ELR (cell line): Measurements from ENCODE around the gene MPP3.

Source experiments
- DNase-seq: peaks from one replicate; pipeline ENCODE4 v3.0.0-alpha.2; 2015; ENCODE audit warnings: low read depth

MPP3 gene

GRCh38 chr17:43832168-43832975 is 574 bp downstream of the MPP3 start:
- DNase-seq: peak; percentile 93

DNA sequence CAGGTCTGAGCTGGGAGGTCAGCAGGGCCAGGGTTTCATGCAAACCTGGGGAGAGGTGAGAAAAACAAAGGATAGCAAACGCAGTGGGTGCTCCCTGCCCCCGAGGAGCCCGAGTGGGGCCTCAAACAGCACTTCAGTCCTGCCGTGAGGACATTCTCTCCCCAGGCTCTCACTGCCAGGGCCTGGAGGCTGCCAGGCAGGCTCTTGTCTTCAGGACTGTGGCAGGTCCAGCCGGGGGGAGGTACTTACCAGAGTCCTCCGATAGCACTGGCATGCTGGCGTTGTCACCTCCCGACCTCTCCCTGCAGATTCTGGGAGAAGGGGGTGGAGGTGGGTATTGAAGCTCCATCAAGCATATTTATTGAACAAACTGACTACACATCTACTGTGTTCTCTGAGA is 1.3 kb downstream of the MPP3 start:
- no peak for DNase-seq

- no peak for DNase-seq
Observed at GRCh38 chr17:43830510-43831140, 2.3 kb downstream of the MPP3 start.

DNA sequence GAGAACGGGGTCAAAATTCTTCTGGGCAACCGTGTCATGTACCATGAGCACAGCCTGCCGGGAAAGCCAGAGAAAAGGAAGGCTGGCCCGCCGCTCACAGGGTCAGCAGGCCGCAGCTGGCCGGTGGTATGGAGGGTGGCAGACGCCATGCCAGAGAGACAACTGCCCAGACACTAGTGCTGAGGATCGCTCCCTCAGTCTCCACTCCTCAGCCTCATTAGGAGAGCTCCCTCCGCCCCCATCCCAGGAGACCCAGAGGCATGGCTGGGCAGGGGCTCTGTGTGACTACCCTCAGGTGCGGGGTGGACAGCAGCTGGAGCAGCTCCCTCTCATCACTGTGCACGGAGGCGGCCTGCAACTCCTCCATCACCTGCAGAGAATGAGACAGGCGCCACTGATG is 3.2 kb downstream of the MPP3 start:
- no peak for DNase-seq

GRCh38 chr17:43827596-43827995 is 5.3 kb downstream of the MPP3 start:
- no peak for DNase-seq

DNA sequence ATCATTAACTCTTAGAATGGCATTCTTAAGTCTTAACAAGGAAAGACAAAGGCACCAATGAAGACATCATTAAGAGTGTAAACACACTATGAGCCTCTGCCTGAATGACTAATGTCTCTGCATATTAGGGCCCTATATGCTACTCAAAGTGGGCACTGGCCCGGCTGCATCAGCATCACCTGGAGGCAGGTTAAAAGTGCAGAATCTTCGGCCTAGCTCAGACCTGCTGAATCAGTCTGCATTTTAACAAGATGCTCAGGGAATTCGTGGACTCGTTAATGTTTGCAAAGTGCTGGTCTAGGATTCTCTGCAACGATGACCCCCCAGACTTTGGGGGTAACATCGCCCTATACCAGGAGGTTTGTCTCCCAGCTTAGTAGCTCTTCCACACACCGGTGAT is 6.7 kb downstream of the MPP3 start:
- DNase-seq: no peak

GRCh38 chr17:43825567-43825966 is 7.4 kb downstream of the MPP3 start:
- DNase-seq: no peak

- no peak for DNase-seq
Observed at GRCh38 chr17:43823350-43824084, 9.4 kb downstream of the MPP3 start.

DNA sequence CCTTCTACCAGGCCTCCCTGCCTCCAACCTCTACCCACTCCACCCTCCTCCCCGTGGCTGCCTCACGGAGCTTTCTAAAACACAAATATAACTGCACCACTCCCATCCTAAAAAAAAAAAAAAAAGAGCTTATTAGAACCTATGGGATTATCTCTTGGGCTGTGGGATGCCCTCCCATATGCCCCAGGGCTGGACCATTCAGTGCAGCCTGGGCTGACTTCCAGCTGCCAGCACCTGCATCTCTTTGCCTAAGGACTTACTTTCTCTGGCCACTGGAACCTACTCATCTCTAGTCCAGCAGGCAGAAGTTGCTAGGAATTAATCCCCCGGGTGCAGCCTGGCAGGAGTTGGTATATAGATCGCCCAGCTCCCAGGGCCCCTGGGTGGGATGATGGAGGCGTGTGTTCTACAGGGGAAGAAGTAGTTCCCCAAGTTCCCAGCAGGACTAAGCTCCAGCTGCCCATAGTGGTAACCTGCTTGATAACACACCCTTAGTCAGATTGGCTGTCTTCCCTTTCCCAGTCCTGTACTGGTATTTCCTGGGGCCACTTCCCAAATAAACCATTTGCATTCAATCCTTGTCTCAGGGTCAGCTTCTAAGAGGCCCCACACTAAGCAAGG is 10.3 kb downstream of the MPP3 start:
- DNase-seq: no peak

DNA sequence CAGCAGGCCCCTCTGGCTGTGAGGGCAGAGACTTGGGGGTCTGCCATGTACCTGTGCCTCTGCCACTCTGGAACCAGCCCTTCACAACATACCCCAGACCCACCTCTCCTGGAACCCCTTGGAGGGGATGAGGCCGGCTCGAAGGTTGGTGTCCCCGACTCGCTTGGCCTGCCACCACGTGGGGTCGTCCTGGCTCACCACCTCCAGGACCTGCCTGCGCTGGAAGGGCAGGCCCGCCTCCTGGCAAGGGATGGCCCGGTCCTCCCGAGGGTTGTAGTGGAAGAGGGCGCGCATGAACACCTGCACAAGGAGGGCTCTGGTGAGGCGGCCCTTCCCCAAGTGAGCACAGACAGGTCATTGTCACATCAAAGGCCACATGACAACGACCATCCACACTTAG is 12.2 kb downstream of the MPP3 start:
- DNase-seq: no peak

- no peak for DNase-seq
Observed at GRCh38 chr17:43818966-43819365, 14.0 kb downstream of the MPP3 start.

DNA sequence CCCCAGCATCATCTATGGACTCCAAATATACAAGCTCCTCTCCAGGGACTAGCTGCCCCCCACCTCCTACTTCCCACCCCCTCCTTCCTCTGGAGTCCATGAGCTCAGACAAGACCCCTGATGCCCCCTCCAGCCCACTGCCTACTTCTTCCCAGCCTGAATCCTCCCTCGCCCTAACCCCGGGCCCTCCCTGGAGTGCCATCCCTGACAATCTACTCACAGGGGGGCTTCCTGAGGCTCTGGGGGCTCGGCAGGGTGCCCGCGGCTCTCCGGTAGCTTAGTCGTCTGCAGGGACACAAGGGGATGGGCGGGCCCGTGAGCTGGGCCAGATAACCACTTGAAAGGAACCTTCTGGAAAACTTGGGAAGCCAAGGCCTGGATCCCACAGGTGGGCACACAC is 15.1 kb downstream of the MPP3 start:
- no peak for DNase-seq

GRCh38 chr17:43816336-43817320 is 16.3 kb downstream of the MPP3 start:
- DNase-seq: no peak

GRCh38 chr17:43814714-43815113 is 18.2 kb downstream of the MPP3 start:
- peak; percentile 86 for DNase-seq

DNA sequence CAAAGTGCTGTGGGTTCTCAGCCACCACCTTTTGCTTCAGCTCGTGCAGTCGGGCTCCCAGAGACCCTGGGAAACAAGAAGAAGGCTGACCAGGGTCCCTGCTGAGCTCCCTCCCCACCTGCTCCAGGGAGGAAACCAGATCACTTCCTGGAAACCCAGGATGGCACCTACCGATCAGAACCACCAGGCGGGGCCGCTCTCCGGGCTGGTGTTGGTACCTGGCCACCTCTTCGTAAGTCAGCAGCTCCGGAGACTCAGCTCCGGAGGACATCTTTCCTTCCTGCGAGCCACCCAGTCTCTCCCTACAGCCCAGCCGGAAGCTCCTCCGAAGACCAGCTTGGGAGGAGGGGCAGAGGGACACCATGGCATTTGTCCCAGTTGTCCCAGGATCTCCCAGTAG is 18.9 kb downstream of the MPP3 start:
- DNase-seq: no peak

DNA sequence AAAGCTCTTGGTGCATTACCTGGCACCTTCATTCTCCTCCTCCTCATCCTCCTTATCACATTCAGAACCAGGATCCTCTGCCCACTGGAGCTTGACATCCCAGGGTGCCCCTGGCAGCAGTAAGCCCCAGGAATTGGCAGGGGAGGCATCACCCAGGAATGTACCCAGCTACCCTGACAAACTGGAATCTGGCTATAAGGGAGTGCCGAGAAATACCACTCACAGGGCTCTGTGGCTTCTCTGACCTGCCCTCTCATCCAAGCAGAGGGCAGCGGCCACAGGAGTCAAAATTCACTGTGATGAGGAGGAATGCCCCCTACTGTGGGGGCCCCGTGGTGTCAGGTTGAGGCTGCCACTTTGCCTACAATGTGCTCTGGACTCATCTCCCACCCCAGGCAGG is 19.6 kb downstream of the MPP3 start:
- DNase-seq: no peak

DNA sequence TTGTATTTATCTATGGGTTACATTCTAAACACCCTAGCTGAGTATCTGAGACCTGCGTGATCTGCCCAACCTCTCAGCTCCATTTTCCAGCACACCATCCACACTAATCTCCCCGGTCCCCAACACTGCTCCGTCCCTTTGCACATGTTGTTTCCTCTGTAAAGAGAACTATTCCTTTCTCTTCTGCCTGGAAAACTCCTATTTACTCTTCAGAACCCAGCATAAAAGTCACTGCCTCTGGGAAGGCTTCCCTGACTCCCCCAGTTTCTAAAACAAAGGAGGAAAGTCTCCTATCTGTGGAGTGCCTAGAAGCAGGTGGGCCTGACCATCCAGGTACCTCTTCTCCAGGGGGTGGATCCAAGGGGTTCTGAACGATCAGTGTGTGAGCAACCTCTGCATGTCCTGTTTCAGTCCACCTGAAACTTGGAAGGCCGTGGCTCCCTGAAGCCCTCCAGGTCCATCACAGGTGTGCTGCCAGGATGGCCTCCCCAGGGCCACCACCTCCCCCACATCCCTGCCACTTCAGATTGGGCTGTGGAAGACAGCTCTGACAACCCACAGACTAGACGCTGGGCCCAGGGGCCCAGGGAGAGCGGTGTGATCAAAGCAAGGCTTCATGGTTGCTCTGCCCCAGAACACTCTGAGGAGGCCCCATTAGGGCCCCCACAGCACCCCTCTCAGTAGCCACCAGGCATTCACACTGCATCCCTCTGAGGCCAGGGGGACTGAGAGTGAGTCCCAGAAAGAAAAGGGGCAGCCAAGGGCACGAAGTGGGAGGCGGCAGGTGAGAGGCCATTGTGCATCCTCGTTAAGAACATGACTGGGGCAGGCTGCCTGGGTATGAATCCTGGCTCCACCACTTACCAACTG is 20.3 kb downstream of the MPP3 start:
- no peak for DNase-seq

GRCh38 chr17:43810823-43811222 is 22.1 kb downstream of the MPP3 start:
- no peak for DNase-seq

GRCh38 chr17:43810226-43810715 is 22.7 kb downstream of the MPP3 start:
- DNase-seq: no peak

DNA sequence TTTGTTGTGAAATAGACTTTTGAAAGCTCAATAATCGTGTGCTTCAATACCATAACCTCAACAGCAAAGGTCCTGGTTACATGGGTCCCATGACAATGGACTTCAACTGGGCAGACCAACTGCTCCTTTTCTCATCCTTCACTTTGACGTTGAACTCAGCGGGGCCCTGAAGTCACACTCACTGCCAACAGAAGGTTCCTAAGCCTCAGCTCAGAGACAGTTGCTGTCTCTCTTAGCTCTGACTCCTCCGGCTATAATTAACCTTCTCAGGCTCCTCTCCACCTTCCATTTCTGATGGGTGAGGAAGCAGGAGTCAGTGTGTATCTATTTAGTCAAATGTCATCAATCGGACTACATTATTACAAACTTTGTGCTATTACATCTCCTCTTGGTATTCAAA is 23.8 kb downstream of the MPP3 start:
- DNase-seq: no peak
